Left lobe of liver (tissue), 2 donors: ENCODE data around the gene STAMBP. TPM values are rescaled to one million over a fixed set of nuclear protein-coding genes. Genes with fewer than 3 reads are reported as not detected.
A peak's percentile ranks its signal among the peaks of the same experiment; 100 is the strongest.
"Not testable (repeated sequence)": the region's sequence is repeated elsewhere in the genome, so short reads cannot be mapped to it uniquely, and the experiment has no call there.

Experiments
- ATAC-seq: fragments of 200-7000 bp; cut with Tn5 transposase; one replicate; pipeline ENCODE4 v1.9.1; 2020; ENCODE audit warnings: mild to moderate bottlenecking, moderate library complexity
- DNase-seq: peaks from one replicate; pipeline ENCODE4 v3.0.0-alpha.2; 2020; ENCODE audit warnings: low spot score
- total RNA-seq: library from RNA; stranded (reverse); gene quantifications from one replicate; pipeline ENCODE4 v1.2.1, GENCODE V29; 2021
- donor health status: DM: no; HTN: no; CAD: no; lungs with moderate emphysema.
- donor health status: DM: no; HTN: yes; CAD: no.

STAMBP gene
- total RNA-seq, 1 donor from 2014 or later, result 13.3 TPM

- DNase-seq (no peak), ATAC-seq (no peak)
Measured at GRCh38 chr2:73836141-73836943, 7.6 kb downstream of the STAMBP start.

- no peak for ATAC-seq
Measured at GRCh38 chr2:73837847-73838585, 9.3 kb downstream of the STAMBP start.

GRCh38 chr2:73838889-73839534, 10.3 kb downstream of the STAMBP start:
- ATAC-seq (no peak), DNase-seq (no peak)

More at GRCh38 chr2:73837847-73838585, 9.3 kb downstream of the STAMBP start:
- no peak for DNase-seq

- ATAC-seq (no peak), DNase-seq (no peak)
Measured at GRCh38 chr2:73839653-73840411, 11.1 kb downstream of the STAMBP start.

- ATAC-seq (peak; percentile 53), DNase-seq (no peak)
Measured at GRCh38 chr2:73841912-73842738, 13.4 kb downstream of the STAMBP start.

GRCh38 chr2:73842739-73843019, 13.9 kb downstream of the STAMBP start:
- DNase-seq (no peak), ATAC-seq (no peak)

GRCh38 chr2:73844087-73844486, 15.3 kb downstream of the STAMBP start:
- DNase-seq, result no peak
- no peak for ATAC-seq

- ATAC-seq, result no peak
- no peak for DNase-seq
Measured at GRCh38 chr2:73850009-73850408, 21.2 kb downstream of the STAMBP start.

- no peak for DNase-seq
- ATAC-seq, result no peak
Measured at GRCh38 chr2:73851274-73851673, 22.5 kb downstream of the STAMBP start.

GRCh38 chr2:73852020-73852419, 23.3 kb downstream of the STAMBP start:
- ATAC-seq (no peak), DNase-seq (no peak)

- ATAC-seq, result no peak
- no peak for DNase-seq
Measured at GRCh38 chr2:73855526-73855925, 26.8 kb downstream of the STAMBP start.

GRCh38 chr2:73856214-73856613, 27.5 kb downstream of the STAMBP start:
- DNase-seq, result no peak
- no peak for ATAC-seq

- ATAC-seq (no peak), DNase-seq (no peak)
Measured at GRCh38 chr2:73859721-73860586, 31.2 kb downstream of the STAMBP start.

GRCh38 chr2:73862987-73863386, 34.2 kb downstream of the STAMBP start:
- no peak for DNase-seq
- ATAC-seq, result no peak

- DNase-seq (no peak), ATAC-seq (no peak)
Measured at GRCh38 chr2:73868204-73868978, 39.6 kb downstream of the STAMBP start.

GRCh38 chr2:73870084-73870483, 41.3 kb downstream of the STAMBP start:
- DNase-seq (no peak), ATAC-seq (no peak)

- no peak for DNase-seq
- ATAC-seq, result peak; percentile 31
Measured at GRCh38 chr2:73877071-73877802, 48.5 kb downstream of the STAMBP start.

- ATAC-seq, DNase-seq: not testable (repeated sequence)
Measured at GRCh38 chr2:73877984-73878383, 49.2 kb downstream of the STAMBP start.
